Measurements from ENCODE around the gene MAPK10.

GRCh38 chr4:86044593-86044985 lies 315.3 kb downstream of the MAPK10 start:
- TF ChIP-seq EZH2 (IDR thresholded peaks at IDR 0.05; ENCODE audit: low read length, missing control alignments) (no peak), CTCF (conservative IDR thresholded peaks at IDR 0.05 in 1 of 2, IDR thresholded peaks at IDR 0.05 in 1 of 2; ENCODE audit: low read depth in 1 of 2, low read length in 2 of 2) (no peak)

Measured in fibroblast of lung (primary cell).